ENCODE measurements around the gene DMRT1.
"Not testable (repeated sequence)": the region's sequence is repeated elsewhere in the genome, so short reads cannot be mapped to it uniquely, and the experiment has no call there.

Gene DMRT1

DNA sequence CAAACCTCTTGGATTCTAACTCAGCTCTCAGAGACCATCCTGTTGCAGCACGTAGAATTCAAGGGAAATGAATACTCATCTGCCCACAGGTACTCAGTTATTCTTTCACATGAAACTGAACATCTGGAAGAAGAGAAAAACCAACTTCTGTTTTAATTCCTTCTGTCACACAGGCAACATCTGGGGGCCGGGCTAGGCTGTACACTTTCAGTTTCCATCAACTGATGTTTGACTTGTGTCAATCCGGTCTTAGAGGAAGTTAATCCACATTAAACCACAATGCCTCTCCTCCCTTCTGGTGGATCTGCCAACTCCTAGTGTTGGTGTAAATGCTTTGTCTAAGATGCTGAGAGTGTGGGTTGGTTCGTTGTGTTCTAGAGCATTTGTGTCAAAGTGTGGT, 152.5 kb downstream of the DMRT1 start:
- in situ Hi-C loops (cut with HindIII; ENCODE audit: low sequenced_read_pairs), result no loop called here

DNA sequence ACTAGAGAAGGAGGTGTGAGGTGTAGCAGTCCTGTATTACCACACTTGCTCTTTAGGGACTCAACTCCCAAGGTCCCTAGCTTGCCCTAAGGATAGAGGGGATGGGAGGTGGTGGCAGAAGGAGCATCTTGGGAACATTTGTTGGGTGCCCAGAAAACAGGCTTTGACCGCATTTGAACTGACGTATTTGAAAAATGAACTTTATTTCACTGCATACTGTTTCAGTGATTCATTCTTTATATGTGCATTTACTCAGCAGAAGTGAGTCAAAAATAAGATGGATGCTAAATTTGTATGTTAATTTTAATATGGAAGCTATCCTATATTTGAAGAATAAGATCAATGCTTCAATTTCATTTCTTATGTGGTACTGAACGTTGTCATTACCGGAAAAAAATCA, 153.7 kb downstream of the DMRT1 start:
- in situ Hi-C loops (cut with HindIII; ENCODE audit: low sequenced_read_pairs), result no loop called here

DNA sequence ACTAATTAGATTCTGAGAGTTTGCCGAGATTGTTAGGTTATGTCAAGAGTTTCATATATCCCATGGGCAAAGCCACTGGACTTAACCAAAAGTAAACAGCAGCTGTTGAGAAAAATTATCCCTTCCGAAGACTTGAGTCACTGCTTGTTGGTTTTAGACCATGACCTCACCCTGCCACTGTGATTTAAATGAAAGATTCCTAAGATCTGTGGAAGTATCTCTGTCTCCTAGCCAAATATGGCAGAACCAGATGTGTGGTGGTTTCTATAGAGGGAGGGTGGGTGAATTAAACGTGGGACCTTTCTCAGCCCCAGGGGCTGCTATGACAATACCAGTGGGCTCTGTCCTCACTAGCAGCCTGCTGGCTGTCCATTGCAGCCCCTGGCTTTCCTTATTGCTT, 154.3 kb downstream of the DMRT1 start:
- in situ Hi-C loops (cut with HindIII; ENCODE audit: low sequenced_read_pairs), result no loop called here

DNA sequence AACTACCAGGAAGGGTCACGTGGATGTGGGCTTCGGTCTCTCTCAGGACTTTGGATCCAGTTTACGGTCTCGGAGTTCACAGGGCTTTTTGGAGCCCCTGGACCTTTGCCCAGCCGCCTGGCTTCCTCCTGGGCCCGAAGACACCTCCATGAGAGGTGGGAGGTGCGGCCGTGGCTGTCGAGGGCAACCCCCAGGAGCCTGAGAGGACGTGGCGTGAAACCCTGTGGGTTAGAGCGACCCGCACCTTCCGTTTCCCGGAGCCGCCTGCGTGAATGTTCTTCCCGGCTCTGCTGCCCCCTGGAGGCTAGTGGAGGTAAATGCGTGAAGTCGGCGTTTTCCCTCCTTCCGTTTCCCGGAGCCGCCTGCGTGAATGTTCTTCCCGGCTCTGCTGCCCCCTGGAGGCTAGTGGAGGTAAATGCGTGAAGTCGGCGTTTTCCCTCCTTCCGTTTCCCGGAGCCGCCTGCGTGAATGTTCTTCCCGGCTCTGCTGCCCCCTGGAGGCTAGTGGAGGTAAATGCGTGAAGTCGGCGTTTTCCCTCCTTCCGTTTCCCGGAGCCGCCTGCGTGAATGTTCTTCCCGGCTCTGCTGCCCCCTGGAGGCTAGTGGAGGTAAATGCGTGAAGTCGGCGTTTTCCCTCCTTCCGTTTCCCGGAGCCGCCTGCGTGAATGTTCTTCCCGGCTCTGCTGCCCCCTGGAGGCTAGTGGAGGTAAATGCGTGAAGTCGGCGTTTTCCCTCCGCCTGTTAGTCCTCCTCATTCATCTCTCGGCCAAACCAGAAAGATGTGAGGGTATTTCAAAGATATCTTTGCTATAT, 157.0 kb downstream of the DMRT1 start:
- in situ Hi-C loops (cut with HindIII; ENCODE audit: low sequenced_read_pairs), result not testable (repeated sequence)

DNA sequence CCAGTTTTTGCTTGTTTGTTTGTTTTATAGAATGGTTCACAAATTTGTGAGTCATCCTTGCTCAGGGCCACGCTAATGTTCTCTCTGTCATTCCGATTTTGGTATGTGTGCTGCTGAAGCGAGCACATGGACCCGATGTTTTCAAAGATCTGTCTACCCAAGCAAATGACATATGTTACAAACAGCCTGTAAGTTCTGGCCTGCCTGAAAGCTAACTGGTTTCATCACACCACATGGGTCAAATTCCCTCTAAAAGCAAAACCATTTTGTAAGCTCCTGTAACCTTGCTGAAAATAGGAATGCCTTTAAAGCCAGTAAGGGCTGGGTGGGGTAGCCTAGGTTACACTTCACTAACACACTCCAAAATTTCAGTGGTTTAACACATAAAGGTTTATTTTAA, 160.3 kb downstream of the DMRT1 start:
- in situ Hi-C loops (cut with HindIII; ENCODE audit: low sequenced_read_pairs), result no loop called here

DNA sequence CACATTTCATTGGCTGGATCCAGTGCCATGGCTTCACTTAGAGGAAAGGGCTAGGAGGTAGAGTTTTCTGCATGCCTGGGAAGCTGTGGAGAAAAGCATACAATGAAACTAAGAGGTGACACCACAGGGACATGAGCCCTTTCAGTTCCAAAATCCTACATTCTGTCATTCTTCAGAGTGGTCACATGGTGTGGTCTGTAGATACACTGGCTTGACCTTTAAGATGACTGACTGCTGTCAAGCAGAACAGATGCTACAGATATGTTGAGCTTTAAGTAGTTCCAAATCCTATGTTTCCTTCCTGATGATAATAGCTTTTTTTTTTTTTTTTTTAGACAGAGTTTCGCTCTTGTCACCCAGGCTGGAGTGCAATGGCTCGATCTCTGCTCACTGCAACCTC, 161.2 kb downstream of the DMRT1 start:
- in situ Hi-C loops (cut with HindIII; ENCODE audit: low sequenced_read_pairs), result no loop called here

DNA sequence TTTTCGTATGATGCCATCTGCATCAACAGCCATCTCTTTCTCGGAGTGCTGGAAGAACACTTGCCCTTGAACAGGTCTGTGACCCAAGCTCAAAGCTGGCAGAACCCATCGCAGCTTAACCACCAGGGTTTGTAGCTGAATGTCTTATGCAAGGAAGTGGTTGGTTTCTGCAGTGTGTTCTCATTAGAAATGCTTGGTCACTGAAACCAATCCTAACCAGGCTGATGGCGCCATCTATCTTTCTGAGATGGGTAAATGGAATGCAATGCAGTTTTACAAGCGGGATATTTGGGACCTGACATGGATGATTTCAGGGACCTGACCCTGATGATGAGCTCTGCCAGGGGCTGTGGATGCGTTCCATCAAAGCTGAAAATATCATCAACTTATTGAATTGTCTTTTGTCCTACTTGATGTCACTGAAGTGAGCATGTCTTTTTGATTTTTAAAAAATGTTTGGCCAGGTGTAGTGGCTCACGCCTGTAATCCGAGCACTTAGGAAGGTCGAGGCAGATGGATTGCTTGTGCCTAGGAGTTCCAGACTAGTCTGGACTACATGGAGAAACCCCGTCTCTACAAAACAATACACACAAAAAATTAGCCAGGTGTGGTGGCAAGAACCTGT, 163.7 kb downstream of the DMRT1 start:
- in situ Hi-C loops (cut with HindIII; ENCODE audit: low sequenced_read_pairs), result no loop called here

DNA sequence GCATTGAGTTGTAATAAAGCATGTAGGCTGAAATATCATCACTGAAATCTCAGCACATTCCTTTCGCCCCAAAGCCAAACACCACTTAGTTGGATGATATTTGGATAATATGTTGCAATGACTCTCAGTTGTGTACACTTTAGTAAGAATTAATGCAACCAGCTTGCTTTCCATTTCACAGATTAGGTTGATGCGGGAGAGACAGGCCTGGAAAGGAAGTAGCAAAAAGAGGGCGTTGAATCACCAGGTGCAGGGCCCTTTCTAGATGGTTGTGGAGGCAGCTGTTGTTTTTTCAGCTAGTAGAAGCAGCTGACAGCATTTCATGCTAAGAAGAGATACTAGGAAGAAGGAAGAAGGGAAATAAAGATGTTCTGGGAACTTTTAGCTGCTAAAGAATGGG, 165.8 kb downstream of the DMRT1 start:
- in situ Hi-C loops (cut with HindIII; ENCODE audit: low sequenced_read_pairs), result no loop called here

DNA sequence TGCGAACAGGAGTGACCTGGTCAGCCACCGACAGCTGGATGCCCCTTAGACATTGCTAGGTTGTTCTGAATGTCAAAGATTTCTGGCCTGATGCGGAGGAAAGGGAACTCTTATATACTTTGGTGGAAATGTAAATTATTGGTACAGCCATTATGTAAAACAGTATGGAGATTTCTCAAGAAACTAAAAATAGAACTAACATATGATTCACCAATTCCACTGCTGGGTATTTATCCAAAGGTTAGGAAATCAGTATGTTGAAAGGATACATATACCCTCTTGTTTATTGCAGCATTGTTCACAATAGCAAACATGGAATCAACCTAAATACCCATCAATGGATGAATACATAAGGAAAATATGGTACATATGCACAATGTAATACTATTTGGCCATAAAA, 166.7 kb downstream of the DMRT1 start:
- in situ Hi-C loops (cut with HindIII; ENCODE audit: low sequenced_read_pairs), result no loop called here

DNA sequence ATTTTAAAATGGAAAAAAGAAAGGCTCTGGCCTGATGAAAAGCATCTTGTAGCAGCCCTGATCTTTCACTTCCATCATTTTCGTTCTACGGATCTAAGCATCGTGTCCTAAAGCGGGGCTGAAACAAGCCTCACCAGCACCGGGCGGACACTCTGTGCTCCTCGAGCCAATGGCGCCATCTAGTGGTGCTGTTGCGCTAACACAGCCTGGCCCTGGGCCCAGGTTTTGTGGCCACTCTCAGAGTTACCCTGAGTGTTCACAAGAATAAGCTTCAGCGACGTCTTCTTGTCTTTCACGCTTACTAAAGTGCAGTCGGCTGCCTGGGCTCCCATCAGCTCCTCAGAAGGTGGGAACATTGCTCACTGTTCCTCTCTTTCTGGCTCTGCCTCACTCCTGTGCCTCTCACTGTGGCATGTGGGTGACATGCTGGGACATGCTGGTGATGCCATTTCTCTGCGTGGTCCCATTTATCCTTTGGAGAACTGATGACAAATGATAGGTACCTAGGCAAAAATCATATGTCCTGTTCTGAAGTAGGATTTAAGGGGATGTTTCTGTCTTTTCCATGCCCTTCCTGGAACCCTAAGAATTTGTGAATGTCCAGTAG, 167.7 kb downstream of the DMRT1 start:
- in situ Hi-C loops (cut with HindIII; ENCODE audit: low sequenced_read_pairs), result no loop called here

DNA sequence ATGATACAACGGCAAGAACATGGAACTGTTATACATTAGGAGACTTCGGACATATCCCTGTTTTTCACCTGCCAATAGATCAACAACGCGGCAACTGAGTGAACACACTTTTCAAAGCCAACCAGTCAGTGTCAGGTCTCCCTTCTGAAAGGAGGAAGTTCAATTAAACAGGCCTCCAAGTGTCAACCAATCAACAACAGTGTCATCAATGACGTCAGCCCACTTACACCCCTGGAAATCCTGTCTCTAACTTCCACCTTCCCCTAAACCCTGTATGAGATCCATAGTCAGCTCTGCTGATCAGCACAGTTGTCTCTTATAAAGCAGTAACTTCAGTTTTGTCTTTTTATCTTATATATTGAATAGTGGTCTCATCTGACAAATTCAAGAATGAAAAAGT, 171.5 kb downstream of the DMRT1 start:
- in situ Hi-C loops (cut with HindIII; ENCODE audit: low sequenced_read_pairs), result no loop called here

DNA sequence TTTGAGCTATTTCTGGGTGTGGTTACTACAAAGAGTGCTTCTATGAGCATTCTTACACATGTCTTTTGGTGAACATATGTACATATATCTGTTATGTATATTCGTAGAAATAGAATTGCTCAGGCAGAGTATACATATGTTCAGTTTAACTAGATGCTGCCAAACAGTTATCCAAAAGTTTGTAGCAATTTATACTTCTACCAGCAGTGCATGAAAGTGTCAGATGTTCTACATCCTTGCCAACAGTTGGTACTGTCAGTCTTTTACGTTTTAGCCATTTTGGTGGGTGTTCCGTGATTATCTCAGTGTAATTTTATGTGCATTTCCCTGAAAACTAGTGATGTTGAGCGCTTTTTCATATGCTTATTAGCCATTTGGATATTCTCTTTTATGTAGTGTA, 172.7 kb downstream of the DMRT1 start:
- in situ Hi-C loops (cut with HindIII; ENCODE audit: low sequenced_read_pairs), result no loop called here

DNA sequence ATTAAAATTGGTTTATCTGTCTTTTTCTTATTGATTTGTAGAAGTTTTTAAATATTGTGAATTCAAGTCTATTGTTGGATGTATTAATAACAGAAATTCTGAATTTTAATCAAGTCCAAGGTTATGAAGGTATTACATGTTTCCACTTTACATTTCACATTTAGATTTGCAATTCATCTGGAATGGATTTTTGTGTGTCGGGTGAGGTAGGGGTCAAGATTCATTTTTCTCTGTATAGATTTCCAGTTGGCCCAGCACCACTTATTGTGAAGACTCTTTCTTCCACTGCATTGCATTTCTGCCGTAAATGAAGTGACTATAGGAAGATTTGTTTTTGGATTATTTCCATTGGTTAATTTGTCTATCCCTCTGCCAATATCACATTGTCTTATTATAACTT, 173.1 kb downstream of the DMRT1 start:
- in situ Hi-C loops (cut with HindIII; ENCODE audit: low sequenced_read_pairs), result no loop called here

DNA sequence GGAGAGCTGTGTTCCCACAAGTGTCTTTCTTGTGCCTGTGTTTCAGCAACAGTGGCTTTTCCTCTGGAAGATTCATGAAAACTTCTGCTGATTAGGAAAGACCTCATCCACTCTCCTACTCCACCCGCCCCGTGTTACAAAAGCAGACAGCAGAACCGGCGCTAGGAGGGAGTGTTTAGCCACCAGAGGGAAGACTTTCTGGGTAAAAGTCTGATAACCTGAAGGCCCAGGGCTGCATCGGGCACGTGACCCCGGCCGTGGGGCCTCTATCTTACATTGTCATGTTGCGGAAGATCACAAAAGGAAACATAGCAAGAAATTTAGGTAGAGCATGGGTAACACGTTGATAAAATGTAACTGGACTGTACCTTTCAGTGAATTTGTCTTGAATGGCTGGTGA, 176.6 kb downstream of the DMRT1 start:
- in situ Hi-C loops (cut with HindIII; ENCODE audit: low sequenced_read_pairs), result no loop called here
